WI38 (cell line): Measurements from ENCODE around the gene PXN.
A peak's percentile ranks its signal among the peaks of the same experiment; 100 is the strongest.

Experiments used
- H3K4me3 ChIP-seq: 2 replicates; pipeline ENCODE4 v1.5.1; 2011; ENCODE audit warnings: low read depth, mild to moderate bottlenecking, control low read depth, low read length
- CTCF ChIP-seq: IDR thresholded peaks from 2 replicates; pipeline ENCODE4 v1.5.1; 2012; ENCODE audit warnings: low read depth, mild to moderate bottlenecking, control low read depth, low read length

Gene PXN

DNA sequence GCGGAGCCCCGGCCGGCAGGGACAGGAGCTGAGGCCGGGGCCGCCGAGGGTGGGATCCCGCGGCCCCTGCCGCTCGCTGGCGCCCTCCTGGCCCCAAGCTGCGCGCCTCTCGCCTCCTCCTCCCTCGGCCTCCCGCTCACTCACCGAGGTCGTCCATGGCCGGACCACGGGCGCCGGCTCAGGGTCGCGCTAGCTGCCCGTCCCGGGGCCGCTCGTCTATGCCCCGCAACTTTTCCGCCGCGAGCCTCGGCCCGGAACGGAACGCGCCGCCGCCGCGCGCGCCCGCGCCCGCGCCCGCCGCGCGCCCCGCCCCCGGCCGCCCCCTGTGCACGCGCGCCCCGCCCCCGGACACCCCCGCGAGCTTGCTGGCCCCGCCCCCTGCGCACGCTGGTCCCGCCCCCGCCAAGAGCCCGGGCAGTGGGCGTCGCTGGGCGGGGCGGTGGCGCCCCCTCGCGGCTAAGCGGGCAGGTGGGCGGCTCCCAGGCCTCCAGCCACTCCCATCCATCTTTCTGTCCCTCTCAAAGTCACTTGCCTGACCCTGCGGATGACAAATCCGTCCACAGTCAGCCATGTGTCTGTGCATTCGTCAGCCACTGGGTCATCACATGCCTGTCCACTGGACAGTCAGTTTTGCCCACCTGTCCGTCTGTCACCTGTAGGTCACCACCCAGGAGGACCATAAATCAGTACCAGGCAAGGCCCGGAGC lies at the start of gene PXN:
Gene PXN, minus strand, starts transcription at position 258 of the 707 bp plus-strand sequence. Its CDS starts 101 bp downstream, at position 157.
- peak within 1 kb of the TSS; percentile 93 for H3K4me3 ChIP-seq
- peak; percentile 62 for TF ChIP-seq CTCF

DNA sequence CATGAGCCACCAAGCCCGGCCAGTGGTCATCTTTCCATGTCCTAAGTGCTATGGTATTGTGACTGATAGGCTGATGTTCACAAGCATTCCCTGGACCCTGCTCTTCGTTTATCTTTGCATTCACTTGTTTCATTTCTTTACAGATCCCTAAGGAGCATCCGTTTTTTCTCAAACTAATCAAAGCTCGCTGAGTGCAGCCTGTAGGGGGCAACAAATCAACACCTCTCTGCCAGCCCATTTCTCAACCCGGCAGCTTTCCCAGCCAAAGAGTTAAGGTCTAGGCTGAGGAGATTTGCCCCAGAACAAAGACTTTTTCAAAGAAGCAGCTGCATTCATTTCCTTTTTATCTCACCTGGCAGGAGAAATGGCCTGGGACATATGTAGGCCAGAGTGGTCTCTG lies 48.7 kb upstream of the PXN start:
- H3K4me3 ChIP-seq, result no peak overlapping the region
- TF ChIP-seq CTCF, result no peak; the same call in 1 of the 2 replicates

DNA sequence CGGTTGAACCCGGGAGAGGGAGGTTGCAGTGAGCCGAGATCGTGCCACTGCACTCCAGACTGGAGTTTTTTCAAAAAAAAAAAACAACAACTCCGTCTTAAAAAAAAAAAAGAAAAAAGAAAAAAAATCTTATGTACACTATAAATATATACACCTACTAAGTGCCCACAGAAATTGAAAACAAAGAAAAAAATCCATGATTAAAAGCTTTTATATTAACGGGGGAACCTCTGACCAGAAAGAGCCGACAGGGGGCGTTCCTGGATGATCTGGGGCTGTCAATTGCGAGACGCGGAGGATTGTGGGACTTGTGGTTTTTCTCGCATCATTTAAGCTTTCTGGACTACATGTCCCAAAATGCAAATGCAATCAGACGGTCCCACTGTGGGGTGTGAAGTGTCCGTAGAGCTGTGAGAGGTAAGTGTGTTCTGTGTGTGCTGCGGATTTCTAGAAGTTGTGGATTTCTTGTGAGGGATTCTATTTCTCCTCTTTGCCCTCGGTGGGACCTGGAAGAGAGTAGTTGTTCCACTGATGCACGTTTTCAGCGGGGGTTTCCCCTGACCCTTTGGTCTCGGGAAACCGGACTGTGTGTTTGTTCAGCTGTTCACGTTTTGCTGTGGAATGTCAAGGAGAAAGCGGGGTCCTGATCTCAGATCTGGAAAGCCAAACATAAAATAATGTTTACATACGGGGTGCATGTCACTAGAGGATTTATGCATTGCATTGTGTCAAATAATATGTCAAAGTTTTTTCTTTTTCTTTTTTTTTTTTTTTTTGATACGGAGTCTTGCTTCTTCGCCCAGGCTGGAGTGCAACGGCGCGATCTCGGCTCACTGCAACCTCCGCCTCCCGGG lies 36.7 kb upstream of the PXN start, which contains the start of gene SIRT4:
Gene SIRT4, plus strand, starts transcription at position 360 of the 854 bp plus-strand sequence. CDS start 1,241 bp downstream, outside the sequence.
- peak; percentile 80 for TF ChIP-seq CTCF
- peak within 1 kb of the TSS; percentile 80 for H3K4me3 ChIP-seq

GRCh38 chr12:120292661-120293531 lies 27.4 kb upstream of the PXN start, which contains the start of gene RNU4-1:
Gene RNU4-1, minus strand, starts transcription at chr12:120293237.
- TF ChIP-seq CTCF, result no peak
- H3K4me3 ChIP-seq, result peak within 1 kb of the TSS; percentile 64

DNA sequence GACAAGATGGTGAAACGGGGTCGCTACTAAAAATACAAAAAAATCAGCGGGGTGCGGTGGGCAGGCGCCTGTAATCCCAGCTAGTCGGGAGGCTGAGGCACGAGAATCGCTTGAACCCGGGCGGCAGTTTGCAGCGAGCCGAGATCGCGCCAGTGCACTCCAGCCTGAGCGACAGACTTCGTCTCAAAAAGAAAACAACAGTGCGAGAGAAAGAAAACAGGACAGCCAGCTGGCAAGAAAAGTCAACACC lies 26.8 kb upstream of the PXN start:
- TF ChIP-seq CTCF, result no peak

GRCh38 chr12:120290609-120291305 lies 25.2 kb upstream of the PXN start:
- TF ChIP-seq CTCF, result no peak
- H3K4me3 ChIP-seq, result peak overlapping the region; percentile 39

More for the DNA sequence above, 26.8 kb upstream of the PXN start:
- H3K4me3 ChIP-seq, result peak overlapping the region; percentile 64
